Measurements from ENCODE around the gene ST6GALNAC6.
A peak's percentile ranks its signal among the peaks of the same experiment; 100 is the strongest.

ST6GALNAC6 gene, protein sequence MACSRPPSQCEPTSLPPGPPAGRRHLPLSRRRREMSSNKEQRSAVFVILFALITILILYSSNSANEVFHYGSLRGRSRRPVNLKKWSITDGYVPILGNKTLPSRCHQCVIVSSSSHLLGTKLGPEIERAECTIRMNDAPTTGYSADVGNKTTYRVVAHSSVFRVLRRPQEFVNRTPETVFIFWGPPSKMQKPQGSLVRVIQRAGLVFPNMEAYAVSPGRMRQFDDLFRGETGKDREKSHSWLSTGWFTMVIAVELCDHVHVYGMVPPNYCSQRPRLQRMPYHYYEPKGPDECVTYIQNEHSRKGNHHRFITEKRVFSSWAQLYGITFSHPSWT

GRCh38 chr9:127899128-127899943, at the start of gene ST6GALNAC6:
TSS of gene ST6GALNAC6 (minus strand) at chr9:127899603. CDS start at chr9:127897981, 1,622 bp downstream.
- peak; percentile 25 to 30 for DNase-seq (ENCODE audit: low read depth in 2 of 2)

GRCh38 chr9:127947841-127948710, 48.7 kb upstream of the ST6GALNAC6 start:
- no peak for DNase-seq (ENCODE audit: low read depth in 2 of 2)

DNA sequence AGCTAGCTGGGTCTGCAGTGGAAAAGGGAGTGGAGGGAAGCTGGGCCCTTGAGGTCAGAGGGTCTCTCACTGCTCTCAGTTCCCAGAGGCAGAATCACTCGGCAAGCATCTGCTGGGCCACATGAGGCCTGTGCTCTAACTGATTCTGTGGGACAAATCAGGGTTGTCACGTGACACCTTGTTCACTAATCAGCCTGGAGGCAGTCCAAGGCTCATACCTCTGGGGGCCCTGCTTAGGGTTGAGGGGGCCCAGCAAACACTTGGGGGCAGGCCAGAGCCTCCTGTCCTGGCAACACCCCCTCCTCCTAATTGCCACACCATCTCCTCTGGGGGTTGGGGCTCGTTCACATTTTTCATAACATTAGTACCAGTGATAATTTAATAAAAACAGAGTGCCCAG, 47.3 kb upstream of the ST6GALNAC6 start:
- DNase-seq (ENCODE audit: low read depth in 2 of 2): no peak

- DNase-seq (ENCODE audit: low read depth in 2 of 2): no peak
Observed at GRCh38 chr9:127945942-127946341, 46.5 kb upstream of the ST6GALNAC6 start.

DNA sequence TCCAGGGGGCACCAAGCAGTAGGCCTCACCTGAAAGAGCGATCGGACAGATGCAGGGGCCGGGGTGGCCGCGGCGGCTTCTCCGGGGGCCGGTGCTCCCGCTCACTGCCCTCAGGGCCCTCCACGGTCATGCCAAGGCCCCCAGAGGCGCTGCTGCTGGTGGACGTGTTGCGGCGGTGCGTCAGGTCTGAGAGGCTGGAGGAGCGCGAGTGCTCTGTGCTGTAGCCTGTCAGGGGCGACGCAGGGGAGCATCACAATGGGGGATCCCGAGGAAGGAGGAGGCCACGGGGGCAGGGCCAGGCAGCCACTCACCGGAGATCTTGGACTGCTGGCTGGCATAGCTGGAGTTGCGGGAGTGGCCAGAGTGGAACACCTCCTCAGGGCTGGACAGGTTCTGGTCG, 45.9 kb upstream of the ST6GALNAC6 start:
- no peak for DNase-seq (ENCODE audit: low read depth in 2 of 2)

DNA sequence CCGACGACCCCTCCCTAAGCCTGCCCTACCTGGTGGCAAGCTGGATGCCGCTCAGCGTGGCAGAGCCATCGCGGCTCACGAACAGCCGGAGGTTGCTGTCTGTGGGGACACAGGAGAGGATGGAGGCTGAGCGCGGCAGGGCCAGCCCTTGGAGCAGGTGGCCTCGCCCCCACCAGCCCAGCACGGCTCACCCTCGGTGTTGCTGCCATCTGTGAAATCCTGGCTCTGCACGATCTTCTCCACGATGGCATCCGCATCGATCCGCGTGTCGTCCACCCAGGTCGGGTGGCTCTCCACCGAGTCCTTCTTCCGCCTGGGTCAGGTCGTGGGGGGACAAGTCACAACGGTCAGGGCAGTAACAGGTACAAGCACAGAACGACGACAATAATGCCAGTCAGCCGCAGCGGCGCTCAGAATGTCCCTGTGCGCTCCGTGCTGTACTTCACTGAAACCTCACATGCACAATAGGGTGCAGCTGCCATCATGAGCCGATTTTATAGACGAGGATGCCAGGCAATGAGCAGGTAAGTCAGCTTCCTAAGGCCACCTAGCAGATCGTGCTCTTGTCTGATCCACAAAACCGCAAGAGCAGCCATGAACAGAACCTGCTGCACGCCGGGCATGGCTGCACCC, 45.3 kb upstream of the ST6GALNAC6 start:
- DNase-seq (ENCODE audit: low read depth in 2 of 2): no peak

- peak; percentile 58 to 59 for DNase-seq (ENCODE audit: low read depth in 2 of 2)
Observed at GRCh38 chr9:127943731-127944144, 44.3 kb upstream of the ST6GALNAC6 start.

- DNase-seq (ENCODE audit: low read depth in 2 of 2): no peak
Observed at GRCh38 chr9:127943011-127943662, 43.7 kb upstream of the ST6GALNAC6 start.

- DNase-seq (ENCODE audit: low read depth in 2 of 2): no peak
Observed at GRCh38 chr9:127942216-127943010, 43.0 kb upstream of the ST6GALNAC6 start.

DNA sequence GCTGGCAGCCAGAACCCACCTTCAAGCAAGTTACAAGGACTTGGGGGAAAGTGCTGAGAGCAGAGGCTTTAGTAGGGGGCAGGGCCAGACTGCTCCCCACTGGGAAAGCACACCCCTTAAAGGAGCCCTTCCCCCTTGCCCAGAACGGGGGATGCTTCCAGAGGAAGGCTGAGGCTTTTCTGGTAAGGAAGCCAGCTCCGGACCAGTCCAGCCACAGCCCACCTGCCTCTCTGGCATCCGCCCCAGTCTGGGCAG, 42.5 kb upstream of the ST6GALNAC6 start:
- DNase-seq (ENCODE audit: low read depth in 2 of 2): no peak

DNA sequence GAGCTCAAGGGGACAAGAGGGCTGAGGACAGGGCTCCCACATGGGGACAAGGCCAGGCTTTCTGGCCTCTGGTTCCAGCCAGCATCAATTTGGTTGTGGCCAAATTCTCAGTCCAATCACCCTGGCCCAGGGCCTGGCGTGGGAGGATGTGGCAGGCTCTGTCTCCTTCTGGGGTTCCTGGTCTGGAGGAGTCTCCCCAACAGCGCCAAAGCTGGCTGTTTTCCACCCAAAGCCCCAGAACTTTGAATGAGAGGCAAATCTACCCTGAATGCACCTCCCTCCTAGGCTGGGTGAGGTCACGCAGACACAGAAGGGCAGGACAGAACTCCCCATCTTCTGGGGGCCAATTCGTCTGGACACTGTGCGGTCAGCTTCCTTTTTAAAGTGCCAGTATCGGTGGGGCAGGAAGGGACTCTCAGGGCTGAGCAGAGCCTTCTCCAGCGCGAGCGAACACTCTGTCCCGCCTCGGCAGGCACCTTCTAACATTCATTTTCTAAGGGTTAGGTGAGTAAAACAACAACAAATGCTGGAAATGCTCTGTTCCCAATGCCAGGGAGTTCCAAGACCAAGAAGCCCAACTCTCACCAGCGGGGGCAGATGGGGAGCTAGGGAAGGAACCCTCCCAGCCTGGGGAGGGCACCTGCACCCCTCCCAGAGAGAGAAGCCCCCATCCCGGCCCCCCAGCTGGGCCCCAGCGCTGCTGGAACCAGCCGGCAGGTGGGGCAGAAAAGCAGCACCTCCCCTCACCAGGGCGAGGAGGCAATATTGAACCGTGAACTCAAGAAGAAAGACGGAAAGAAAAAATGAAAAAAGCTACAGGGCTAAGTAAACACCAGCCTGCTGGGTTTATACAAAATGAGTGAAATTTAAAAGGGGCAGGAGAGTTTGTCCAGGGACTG, 41.9 kb upstream of the ST6GALNAC6 start:
- no peak for DNase-seq (ENCODE audit: low read depth in 2 of 2)

DNA sequence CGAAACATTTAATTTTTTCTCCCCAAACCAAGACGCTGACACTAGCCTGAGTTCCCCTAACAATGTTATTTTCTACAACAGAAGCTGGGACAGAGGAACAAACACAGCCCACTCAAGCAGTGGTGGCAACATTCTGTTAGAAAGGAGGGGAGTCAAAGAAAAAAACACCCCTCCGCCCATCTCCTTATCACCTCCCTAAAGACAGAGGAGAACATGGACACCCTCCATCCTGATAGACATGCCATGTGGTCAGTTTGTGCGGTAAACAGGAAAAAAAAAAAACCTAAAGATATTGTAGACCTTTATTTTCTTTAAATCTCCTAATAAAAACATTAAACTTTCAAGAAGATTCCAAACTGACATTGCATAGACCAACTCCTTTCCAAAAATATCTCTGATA, 41.2 kb upstream of the ST6GALNAC6 start:
- no peak for DNase-seq (ENCODE audit: low read depth in 2 of 2)

DNA sequence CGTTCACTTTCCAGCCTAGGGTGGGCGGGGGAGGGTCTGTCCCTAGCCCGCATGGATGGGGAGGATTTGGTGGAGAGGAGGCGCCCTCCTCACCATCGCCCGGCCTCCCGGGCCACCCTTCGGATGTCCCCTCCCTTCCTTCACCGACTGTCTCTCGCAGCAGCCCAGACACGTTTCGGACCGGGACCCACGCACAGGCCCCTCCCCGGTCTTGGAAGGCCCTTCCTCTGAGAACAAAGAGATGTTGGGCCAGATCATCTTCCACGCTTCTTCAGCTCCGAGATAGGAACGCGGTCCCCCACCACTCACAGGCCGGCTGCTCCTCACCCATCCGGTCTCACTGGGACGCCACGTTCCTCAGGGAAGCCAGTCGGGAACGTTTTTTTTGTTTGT, 38.9 kb upstream of the ST6GALNAC6 start:
- DNase-seq (ENCODE audit: low read depth in 2 of 2): no peak

DNA sequence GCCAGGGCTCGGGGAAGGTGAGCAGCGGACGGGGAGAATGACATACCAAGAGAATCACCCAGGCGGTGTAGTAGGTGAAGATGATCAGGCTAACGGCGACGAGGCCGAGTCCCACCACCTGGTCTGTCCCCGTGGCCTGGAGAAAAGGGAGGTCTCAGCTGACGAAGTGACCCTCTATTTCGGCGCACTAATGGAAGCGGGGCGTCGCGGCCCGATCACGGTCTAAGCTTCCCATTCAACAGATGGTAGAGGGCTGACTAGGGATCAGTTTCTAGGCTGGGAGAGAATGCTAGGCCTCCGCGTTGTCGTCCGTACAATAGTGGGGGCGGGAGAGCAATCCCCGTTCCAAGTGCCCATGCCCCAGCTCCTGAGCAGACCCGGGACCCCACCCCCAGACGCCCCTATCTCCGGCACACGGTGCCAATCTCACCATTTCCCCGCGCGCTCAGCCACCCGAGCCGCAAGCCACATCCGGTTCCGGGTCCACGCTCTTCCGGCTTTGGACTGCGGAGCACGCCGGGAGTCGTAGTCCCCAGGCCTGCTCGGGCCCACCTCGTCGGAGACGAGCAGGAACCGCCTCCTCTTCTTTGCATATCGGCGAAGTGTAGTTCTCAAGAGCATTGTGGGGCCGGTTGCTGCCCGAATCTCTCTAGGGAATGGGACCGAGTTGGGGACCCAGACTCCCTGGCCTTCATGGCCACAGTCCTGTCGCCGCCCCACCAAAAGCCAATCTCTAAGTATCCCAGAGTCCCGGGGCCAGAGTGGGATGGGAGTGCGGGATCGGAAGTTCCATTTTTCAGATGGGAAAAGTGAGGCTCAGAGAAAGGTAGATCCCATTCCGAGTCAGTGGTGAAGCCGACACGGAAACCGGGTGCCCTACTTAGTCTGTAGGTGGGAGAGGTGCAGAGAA, 38.2 kb upstream of the ST6GALNAC6 start, which contains the start of gene DPM2:
DPM2 (minus strand) TSS at position 467 of the 910 bp plus-strand sequence; CDS start at position 433, 34 bp downstream.
- DNase-seq (ENCODE audit: low read depth in 2 of 2): peak; percentile 74 to 78

DNA sequence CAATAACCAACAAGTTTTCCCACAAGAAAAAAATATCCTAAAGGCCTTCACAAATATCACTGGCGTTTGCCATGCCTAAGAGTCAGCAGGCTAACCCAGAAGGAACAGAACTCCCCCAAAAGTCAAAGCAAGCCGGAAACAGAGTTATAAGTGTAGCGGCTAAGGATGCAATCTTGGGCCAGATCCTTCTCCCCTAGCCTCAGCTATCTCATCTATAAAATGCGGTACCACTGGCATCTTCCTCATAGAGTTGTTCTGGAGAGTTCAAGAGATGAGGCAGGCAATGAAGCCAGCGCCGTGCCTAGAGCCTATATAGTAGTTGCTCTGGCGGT, 37.6 kb upstream of the ST6GALNAC6 start:
- no peak for DNase-seq (ENCODE audit: low read depth in 2 of 2)

DNA sequence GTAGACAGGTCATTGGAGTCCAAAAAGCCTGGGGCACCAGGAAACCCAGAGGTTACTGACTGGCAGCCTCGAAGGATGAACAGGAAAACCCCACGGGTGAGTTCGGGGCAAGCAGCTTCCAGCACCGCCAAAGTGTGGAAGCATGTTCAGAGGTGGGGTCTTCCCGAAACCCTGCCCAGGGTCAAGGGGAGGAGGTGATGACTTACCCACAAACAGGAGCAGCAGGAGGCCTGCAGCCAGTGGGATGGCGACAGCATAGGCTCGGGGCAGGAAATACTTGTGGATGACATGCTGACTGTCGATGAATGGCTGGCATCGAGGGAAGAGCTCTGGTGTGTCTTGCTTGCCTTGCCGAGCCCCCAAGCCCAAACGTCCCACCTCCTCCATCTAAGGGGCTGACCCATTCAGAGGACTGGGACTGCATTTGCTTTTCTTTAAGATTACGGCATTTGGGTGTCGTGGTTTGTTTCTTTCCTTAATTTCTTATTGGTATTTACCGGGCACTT, 37.0 kb upstream of the ST6GALNAC6 start:
- DNase-seq (ENCODE audit: low read depth in 2 of 2): no peak

GRCh38 chr9:127935765-127936221, 36.4 kb upstream of the ST6GALNAC6 start:
- DNase-seq (ENCODE audit: low read depth in 2 of 2): no peak

DNA sequence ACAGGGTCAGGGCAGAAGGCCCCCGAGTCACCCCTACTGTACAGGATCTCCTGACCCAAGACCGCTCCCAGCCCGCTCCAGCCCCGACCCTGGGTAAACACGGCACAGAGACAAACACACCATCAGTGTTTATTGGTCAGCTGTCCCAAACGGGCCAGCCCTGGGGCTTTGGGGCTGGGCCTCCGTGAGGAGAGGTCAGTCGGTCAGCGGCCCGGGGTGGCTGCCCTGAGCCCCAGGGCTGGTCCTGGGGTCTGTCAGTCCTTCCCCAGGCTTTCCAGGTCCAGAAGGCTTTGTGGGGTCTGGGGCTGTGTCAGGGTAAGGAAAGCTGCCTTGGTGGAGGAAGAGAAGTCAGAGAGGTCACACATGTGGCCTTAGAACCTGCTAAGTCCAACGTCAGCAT, 35.6 kb upstream of the ST6GALNAC6 start:
- no peak for DNase-seq (ENCODE audit: low read depth in 2 of 2)

Data from activated CD8-positive, alpha-beta memory T cell treated with anti-CD3 and anti-CD28 coated beads for 4 hours (primary cell).